NAMALWA (cell line): Measurements from ENCODE around the gene C16orf86.

Experiments used
- DNase-seq: peaks from one replicate; pipeline ENCODE4 v3.0.0-alpha.2; 2015; ENCODE audit warnings: low spot score

C16orf86 gene

DNA sequence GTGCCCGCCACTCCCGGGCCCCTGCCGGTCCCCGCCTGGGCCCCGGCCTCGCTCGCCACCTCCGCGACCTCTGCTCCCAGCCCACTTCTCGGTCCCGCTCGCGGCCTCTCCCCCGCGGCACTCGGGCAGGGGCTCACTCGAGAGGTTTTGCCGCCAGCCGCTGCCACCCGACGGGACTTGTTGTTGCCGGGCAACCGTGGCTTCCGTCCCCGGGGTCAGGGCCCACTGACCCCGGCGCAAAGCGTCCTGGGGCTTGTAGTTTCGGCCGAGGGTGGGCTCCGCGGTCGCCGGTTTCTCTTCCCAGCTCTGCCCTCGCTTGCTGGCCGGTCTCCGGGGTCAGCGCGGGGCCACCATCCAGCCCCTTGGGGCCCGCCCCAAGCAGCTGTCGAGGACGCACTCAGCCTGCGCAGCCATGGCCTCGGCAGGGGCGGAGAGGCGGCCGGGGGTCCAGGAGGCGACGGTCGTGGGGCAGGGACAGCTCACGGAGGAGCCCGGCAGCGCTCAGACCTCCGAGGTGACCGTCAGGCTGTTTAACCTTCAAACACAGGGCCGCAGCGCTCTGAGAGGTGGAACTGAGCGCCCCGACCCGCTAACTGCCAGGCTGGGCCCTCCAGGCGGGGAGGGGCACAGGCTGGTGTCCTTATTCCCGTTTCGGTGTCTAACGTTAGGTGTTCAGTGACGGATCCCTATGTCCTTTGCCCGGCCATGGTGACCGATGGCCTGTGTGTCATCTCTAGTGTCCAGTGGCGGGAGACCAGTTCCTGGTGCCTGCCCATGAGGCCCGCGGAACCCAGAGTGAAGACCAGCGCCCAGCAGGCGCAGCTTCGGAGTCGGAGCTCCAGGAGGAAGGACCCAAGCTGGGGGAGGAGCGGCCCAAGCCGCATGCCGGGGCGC, at the start of gene C16orf86, which contains the start of gene ENKD1:
Gene C16orf86 (plus strand): TSS at position 256 of the 894 bp plus-strand sequence. CDS start 157 bp downstream, at position 413.
Gene ENKD1 (minus strand): TSS at position 192 of the 894 bp plus-strand sequence. CDS start 308 bp downstream, outside the sequence.
- DNase-seq = peak; percentile 93

- no peak for DNase-seq
These were observed 38.4 kb upstream of the C16orf86 start for GRCh38 chr16:67628216-67628615.

DNA sequence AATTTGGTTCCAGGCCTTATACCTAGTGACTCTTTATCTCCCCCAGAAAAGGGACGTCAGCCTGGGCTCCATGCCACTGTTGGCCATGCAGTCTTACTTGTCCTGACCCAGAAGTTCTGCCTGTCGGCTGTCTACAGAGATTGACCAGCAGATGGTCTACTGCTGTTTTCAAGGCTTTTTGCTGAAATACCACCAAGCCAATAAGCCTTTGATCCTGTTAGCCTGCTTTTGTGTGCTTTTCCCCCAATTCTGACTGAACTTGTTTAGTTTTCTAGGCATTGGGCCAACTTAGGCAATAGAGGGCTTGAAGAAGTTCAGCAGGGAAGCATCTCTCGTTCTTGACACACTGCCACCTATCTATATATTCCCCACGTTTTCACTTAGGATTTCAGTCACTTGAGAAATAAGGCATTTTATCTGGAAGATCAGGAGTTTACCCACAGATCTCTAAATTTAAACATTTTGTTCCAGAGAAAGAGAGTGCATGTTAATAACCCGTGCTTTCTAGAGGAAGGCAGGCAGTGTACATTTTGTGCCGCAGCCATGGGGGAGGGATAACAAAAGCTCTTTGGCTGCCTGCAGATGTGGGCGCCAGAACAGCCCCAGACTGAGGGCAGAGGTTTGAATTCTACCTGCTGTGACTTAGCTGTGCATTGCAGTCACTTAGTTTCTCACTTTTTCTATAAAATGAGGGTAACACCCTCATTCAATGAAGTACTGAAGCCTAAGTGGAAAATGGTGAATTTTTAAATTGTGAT, 34.0 kb upstream of the C16orf86 start:
- DNase-seq = no peak

GRCh38 chr16:67636713-67637112, 29.9 kb upstream of the C16orf86 start:
- no peak for DNase-seq

DNA sequence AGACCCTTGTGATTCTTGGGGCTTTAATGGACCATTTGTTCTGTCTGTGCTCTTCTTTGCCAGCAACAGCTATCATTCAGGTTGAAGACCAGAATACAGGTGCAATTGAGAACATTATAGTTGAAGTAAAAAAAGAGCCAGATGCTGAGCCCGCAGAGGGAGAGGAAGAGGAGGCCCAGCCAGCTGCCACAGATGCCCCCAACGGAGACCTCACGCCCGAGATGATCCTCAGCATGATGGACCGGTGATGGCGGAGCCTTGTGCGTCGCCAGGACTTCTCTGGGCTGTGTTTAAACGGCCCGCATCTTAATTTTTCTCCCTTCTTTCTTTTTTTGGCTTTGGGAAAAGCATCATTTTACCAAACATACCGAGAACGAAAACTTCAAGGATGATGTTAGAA, 29.0 kb upstream of the C16orf86 start:
- no peak for DNase-seq

- DNase-seq = no peak
These were observed 24.6 kb upstream of the C16orf86 start for GRCh38 chr16:67641779-67642708.

GRCh38 chr16:67644038-67644437, 22.6 kb upstream of the C16orf86 start:
- DNase-seq = no peak

DNA sequence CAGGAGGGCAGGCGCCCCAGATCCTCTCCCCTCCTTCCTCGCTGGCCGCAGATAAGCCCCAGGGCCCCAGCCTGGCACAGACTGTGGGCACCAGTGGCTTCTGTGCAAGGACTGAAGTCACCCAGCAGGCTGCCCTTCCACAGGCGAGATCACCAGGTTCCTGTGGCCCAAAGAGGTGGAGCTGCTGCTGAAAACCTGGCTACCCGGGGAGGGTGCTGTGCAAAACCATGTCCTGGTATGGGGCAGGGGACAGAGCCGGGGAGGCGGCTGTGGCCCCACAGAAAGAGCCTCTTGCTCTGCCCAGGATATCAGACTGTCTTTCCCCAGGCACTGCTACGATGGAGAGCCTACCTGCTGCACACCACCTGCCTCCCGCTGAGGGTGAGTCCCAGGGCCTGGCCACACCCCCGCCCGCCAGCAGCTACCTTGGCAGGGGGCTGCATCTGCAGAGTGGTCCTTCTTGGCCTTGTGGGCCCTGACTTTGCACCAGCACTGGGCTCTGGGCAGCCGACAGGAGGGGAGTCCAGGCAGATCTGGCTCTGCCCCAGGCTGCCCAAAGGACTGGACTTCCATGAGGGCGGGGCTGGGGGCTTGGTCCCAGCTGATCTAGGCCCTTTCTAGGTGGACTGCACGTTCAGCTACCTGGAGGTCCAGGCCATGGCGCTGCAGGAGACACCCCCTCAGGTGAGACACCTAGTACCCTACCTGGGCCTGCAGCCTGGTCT, 21.1 kb upstream of the C16orf86 start:
- DNase-seq = peak; percentile 32

- DNase-seq = no peak
These were observed 19.4 kb upstream of the C16orf86 start for GRCh38 chr16:67647111-67647651.

DNA sequence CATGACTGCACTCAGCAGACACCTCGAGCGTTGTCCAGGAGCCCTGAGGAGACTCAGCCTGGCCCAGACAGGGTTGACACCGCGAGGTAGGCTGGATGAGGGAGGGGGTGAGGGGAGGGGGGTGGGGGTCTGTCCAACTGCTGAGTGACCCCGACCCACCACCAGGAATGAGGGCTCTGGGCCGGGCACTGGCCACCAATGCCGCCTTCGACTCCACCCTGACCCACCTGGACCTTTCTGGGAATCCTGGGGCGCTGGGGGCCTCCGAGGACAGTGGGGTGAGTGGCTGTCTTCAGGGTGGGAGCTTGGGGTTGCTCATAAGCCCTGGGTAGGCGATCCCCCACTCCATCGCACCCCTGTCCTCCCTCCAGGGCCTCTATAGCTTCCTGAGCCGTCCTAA, 18.9 kb upstream of the C16orf86 start:
- no peak for DNase-seq

- DNase-seq = no peak
These were observed 18.4 kb upstream of the C16orf86 start for GRCh38 chr16:67648088-67648763.

DNA sequence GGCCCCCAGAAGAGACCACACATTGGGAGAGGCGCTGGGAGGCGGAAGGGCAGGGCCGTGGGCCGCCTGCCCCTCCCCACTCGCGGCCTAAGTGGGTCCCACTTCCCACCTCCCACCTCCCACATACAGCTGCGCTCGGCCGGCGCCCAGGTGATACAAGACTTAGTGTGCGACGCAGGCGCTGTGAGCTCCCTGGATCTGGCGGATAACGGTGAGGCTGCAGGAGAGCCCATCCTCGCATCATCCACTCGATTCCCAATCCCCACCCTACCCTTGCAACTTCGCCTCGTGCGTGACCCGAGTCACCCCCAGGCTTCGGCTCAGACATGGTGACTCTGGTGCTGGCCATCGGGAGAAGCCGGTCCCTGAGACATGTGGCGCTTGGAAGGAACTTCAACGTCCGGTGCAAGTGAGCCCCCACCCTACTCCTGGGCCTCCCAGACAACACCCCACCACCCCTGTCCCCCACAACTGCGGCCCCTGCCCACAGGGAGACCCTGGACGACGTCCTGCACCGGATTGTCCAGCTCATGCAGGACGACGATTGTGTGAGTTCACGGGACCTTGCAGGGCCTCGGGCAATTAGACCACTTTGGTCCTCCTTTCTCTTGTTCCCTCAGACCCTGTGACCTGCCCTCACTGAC, 17.7 kb upstream of the C16orf86 start:
- DNase-seq = no peak

GRCh38 chr16:67649494-67649931, 17.1 kb upstream of the C16orf86 start:
- DNase-seq = no peak

DNA sequence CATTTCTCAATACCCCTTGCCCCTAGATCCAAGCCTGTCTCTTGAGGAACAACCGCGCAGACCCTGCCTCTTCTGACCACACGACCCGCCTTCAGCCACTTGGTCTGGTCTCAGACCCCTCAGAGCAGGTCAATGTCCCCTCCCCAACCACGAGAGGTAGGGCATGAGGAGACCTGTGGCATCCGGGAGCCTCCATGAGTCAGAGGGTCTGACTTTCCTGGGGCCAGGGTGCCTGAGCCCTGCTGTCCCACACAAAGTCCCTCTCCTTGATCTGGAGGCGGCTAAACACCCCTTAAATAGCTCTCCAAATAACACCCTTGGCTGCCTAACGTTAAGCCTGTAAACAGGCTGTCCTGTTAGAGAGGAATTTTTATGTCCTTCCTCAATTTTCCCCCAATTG, 16.6 kb upstream of the C16orf86 start:
- no peak for DNase-seq

- no peak for DNase-seq
These were observed 15.6 kb upstream of the C16orf86 start for GRCh38 chr16:67651039-67651438.

GRCh38 chr16:67651847-67652246, 14.8 kb upstream of the C16orf86 start:
- DNase-seq = no peak

- no peak for DNase-seq
These were observed 14.0 kb upstream of the C16orf86 start for GRCh38 chr16:67652578-67653127.

DNA sequence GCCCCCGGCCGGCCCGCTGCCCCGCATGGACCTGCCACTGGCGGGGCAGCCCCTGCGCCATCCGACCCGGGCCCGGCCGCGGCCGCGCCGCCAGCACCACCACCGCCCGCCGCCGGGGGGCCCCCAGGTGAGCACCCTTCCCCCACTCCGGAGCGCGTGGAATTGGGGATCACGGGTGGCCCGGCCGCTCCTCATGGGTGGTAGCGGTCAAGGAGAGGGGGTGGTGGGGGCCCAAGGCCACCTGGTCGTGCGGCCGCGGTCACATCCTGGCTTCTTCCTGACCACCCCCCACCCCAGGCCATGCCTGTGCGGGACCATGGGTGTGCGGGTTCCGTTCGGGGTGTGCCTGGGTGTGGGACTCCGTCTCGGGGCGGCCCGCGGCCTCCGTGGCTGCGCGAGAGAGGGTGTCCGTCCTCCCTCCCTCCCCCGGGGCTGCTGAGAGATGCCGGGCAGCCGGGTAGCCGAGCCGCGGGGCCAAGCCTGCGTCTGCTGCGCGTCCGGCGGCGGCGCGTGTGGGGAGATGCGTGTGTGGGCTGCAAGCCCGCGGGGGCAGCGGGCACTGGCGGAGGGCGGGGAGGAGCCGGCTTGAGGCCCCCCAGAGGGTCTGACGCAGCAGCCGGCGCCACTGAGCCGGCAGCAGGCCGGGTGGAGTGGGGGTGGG, 13.4 kb upstream of the C16orf86 start:
- DNase-seq = no peak
